H54 (cell line): ENCODE data around the gene TMEM80.

Experiments
- DNase-seq: peaks from one replicate; pipeline ENCODE4 v3.0.0; 2011; ENCODE audit warnings: low spot score, mixed read lengths; ENCODE audit not compliant: insufficient read length
- FAIRE-seq: peaks from 3 replicates; lab custom pipeline; 2011; peaks lifted over from hg19 to GRCh38; lab: Jason Lieb, UNC
- POLR2A ChIP-seq: IDR thresholded peaks from 2 replicates; pipeline ENCODE4 v1.6.1; 2011; ENCODE audit warnings: low read depth, mild to moderate bottlenecking, low read length

TMEM80 gene

GRCh38 chr11:701741-702461 lies 6.3 kb downstream of the TMEM80 start:
- DNase-seq (no peak), FAIRE-seq (no peak)
- no peak for TF ChIP-seq POLR2A

- DNase-seq (peak; percentile 60), FAIRE-seq (no peak)
- TF ChIP-seq POLR2A = no peak
These were observed 7.1 kb downstream of the TMEM80 start for GRCh38 chr11:702462-703461.

GRCh38 chr11:703506-703905 lies 7.9 kb downstream of the TMEM80 start:
- DNase-seq = no peak
- no peak for FAIRE-seq
- no peak for TF ChIP-seq POLR2A

- no peak for FAIRE-seq
These were observed 8.6 kb downstream of the TMEM80 start for GRCh38 chr11:704228-704674.

GRCh38 chr11:704781-705645 lies 9.4 kb downstream of the TMEM80 start:
- no peak for TF ChIP-seq POLR2A
- FAIRE-seq (no peak), DNase-seq (no peak)

More at GRCh38 chr11:704228-704674, 8.6 kb downstream of the TMEM80 start:
- no peak for DNase-seq
- no peak for TF ChIP-seq POLR2A

GRCh38 chr11:705646-706438 lies 10.2 kb downstream of the TMEM80 start, which contains the start of gene EPS8L2:
Gene EPS8L2, plus strand, starts transcription at chr11:706231. Its CDS starts 3,177 bp downstream, at chr11:709408.
- no peak for DNase-seq
- TF ChIP-seq POLR2A = peak; percentile 68
- FAIRE-seq = no peak

- no peak for TF ChIP-seq POLR2A
- DNase-seq = peak; percentile 63
These were observed 10.9 kb downstream of the TMEM80 start for GRCh38 chr11:706439-706956.

GRCh38 chr11:706957-707816 lies 11.6 kb downstream of the TMEM80 start:
- DNase-seq = peak; percentile 76
- FAIRE-seq = no peak
- 0 out of 2 replicates have a peak, but pooled peaks have one; percentile 35 for TF ChIP-seq POLR2A

More at GRCh38 chr11:706439-706956, 10.9 kb downstream of the TMEM80 start:
- no peak for FAIRE-seq

- FAIRE-seq (no peak), DNase-seq (peak; percentile 72)
- TF ChIP-seq POLR2A = no peak
These were observed 12.3 kb downstream of the TMEM80 start for GRCh38 chr11:707817-708420.

- no peak for DNase-seq
- no peak for TF ChIP-seq POLR2A
- FAIRE-seq = no peak
These were observed 12.9 kb downstream of the TMEM80 start for GRCh38 chr11:708511-708910.
